Endothelial cell of umbilical vein (primary cell): Measurements from ENCODE around the gene TM9SF2. TPM values are rescaled to one million over a fixed set of nuclear protein-coding genes. Genes with fewer than 3 reads are reported as not detected.

Source experiments
- BruUV-seq: library from RNA; stranded (reverse); fragments of 400-500 nt; replicated peaks from 2 replicates; lab custom pipeline; 2021; lab: Mats Ljungman, UMichigan
- CTCF ChIA-PET: fragments of 300-600, 350-600 bp; sonication (Branson Sonifier 250); formaldehyde crosslinking; loops from one replicate; lab custom pipeline; 2021; ENCODE audit warnings: antibody characterized with exemption, inconsistent platforms; lab: Charles Lee
- POLR2A ChIA-PET: fragments of 300-600, 350-600 bp; sonication (Branson Sonifier 250); formaldehyde crosslinking; loops from one replicate; lab custom pipeline; 2021; ENCODE audit warnings: antibody characterized with exemption, inconsistent platforms; lab: Charles Lee
- DNase-seq: peaks from one replicate; pipeline ENCODE4 v3.0.0-alpha.2; 2011; ENCODE audit warnings: low read depth, low spot score
- FAIRE-seq: peaks from 2 replicates; lab custom pipeline; 2011; peaks lifted over from hg19 to GRCh38; lab: Jason Lieb, UNC
- H2AFZ ChIP-seq: 2 replicates; pipeline ENCODE4 v1.6.0; 2012; ENCODE audit warnings: low read depth, low read length, control low read depth, inconsistent platforms
- H3K27ac ChIP-seq: 2 replicates; pipeline ENCODE4 v1.5.1; 2011; ENCODE audit warnings: low read depth, mild to moderate bottlenecking, control low read depth, low read length, moderate library complexity; ENCODE audit not compliant: insufficient read depth
- H3K27me3 ChIP-seq, 2 experiments: 2 replicates each; pipeline versions ENCODE4 v1.6.0 to v1.6.1; 2011; ENCODE audit warnings: low read length in 2 of 2, mixed read lengths in 1 of 2; ENCODE audit not compliant: control insufficient read depth in 2 of 2, insufficient read depth in 2 of 2
- H3K36me3 ChIP-seq, 2 experiments: 2 replicates in 1 of 2; 3 replicates in 1 of 2; pipeline ENCODE4 v1.5.1; 2011; ENCODE audit warnings: low read length in 2 of 2, mild to moderate bottlenecking in 1 of 2, moderate library complexity in 1 of 2; ENCODE audit not compliant: control insufficient read depth in 2 of 2, insufficient read depth in 2 of 2; ENCODE audit errors: extremely low read depth in 1 of 2
- H3K4me1 ChIP-seq: 3 replicates; pipeline ENCODE4 v1.5.1; 2011; ENCODE audit warnings: mild to moderate bottlenecking, low read length; ENCODE audit not compliant: control insufficient read depth, insufficient read depth; ENCODE audit errors: extremely low read depth
- H3K4me2 ChIP-seq: 2 replicates; pipeline ENCODE4 v1.6.1; 2011; ENCODE audit warnings: low read length, control low read depth, mixed read lengths; ENCODE audit not compliant: insufficient read depth
- H3K4me3 ChIP-seq, 3 experiments: fragments of 200-600 bp in 1 of 3; sonication (generic), shearing (Covaris generic) in 1 of 3; replicated peaks in 1 of 3; 2 replicates each; pipeline ENCODE4 v1.5.1; 2011 to 2016; ENCODE audit warnings: control low read depth in 3 of 3, low read length in 3 of 3, mild to moderate bottlenecking in 2 of 3, inconsistent platforms in 1 of 3, low read depth in 1 of 3, moderate library complexity in 1 of 3; ENCODE audit not compliant: insufficient read depth in 1 of 3
- H3K79me2 ChIP-seq: 2 replicates; pipeline ENCODE4 v1.6.0; 2012; ENCODE audit warnings: low read length, inconsistent platforms; ENCODE audit not compliant: control insufficient read depth, insufficient read depth
- H3K9ac ChIP-seq: replicated peaks from 2 replicates; pipeline ENCODE3; 2011; ENCODE audit warnings: low read length, control low read depth; ENCODE audit not compliant: insufficient read depth; ENCODE audit errors: extremely low read depth
- H3K9me1 ChIP-seq: replicated peaks from 3 replicates; pipeline ENCODE4 v1.6.0; 2011; ENCODE audit warnings: mild to moderate bottlenecking, low read length; ENCODE audit not compliant: control insufficient read depth, insufficient read depth; ENCODE audit errors: extremely low read depth
- H3K9me3 ChIP-seq: replicated peaks from 2 replicates; pipeline ENCODE4 v1.5.1; 2012; ENCODE audit warnings: low read length, inconsistent platforms; ENCODE audit not compliant: control insufficient read depth, insufficient read depth
- H4K20me1 ChIP-seq: replicated peaks from 2 replicates; pipeline ENCODE3; 2011; ENCODE audit warnings: mild to moderate bottlenecking, low read length; ENCODE audit not compliant: control insufficient read depth, insufficient read depth; ENCODE audit errors: extremely low read depth
- CTCF ChIP-seq, 2 donors: IDR thresholded peaks; 1 replicate in 1 of 2; 2 replicates in 1 of 2; pipeline ENCODE4 v1.5.1; 2011; ENCODE audit warnings: low read length in 2 of 2, mild to moderate bottlenecking in 2 of 2, moderate library complexity in 2 of 2, control low read depth in 1 of 2, inconsistent platforms in 1 of 2, low read depth in 1 of 2; ENCODE audit not compliant: insufficient read depth in 1 of 2; ENCODE audit errors: extremely low read depth in 1 of 2
- EZH2 ChIP-seq: IDR thresholded peaks from 2 replicates; pipeline ENCODE4 v1.6.1; 2012; ENCODE audit warnings: borderline replicate concordance, low read depth, mild to moderate bottlenecking, moderate library complexity, low read length, inconsistent platforms; ENCODE audit not compliant: severe bottlenecking
- FOS ChIP-seq: IDR thresholded peaks from 2 replicates; pipeline ENCODE4 v1.6.1; 2011; ENCODE audit warnings: mild to moderate bottlenecking, low read length, moderate library complexity, borderline replicate concordance; ENCODE audit not compliant: insufficient read depth
- GATA2 ChIP-seq: IDR thresholded peaks from 2 replicates; pipeline ENCODE4 v1.7.0; 2011; ENCODE audit warnings: low read depth, mild to moderate bottlenecking, moderate library complexity, mixed read lengths, low read length; ENCODE audit not compliant: insufficient read length, insufficient read depth
- JUN ChIP-seq: IDR thresholded peaks from 2 replicates; pipeline ENCODE4 v1.6.1; 2011; ENCODE audit warnings: borderline replicate concordance, low read depth; ENCODE audit not compliant: insufficient read length, insufficient read depth
- MAX ChIP-seq: IDR thresholded peaks from 2 replicates; pipeline ENCODE4 v1.6.1; 2011; ENCODE audit not compliant: insufficient read depth, insufficient read length
- MYC ChIP-seq: IDR thresholded peaks from one replicate; pipeline ENCODE4 v1.6.1; 2011; ENCODE audit warnings: mild to moderate bottlenecking, low read depth, low read length
- POLR2A ChIP-seq: IDR thresholded peaks from 2 replicates; pipeline ENCODE4 v1.6.1; 2012; ENCODE audit warnings: low read depth, mild to moderate bottlenecking, control low read depth, low read length
- POLR2AphosphoS5 ChIP-seq: IDR thresholded peaks from 2 replicates; pipeline ENCODE4 v1.6.1; 2012; ENCODE audit warnings: low read depth, mild to moderate bottlenecking, control low read depth, low read length, moderate library complexity; ENCODE audit not compliant: insufficient read depth
- dilution Hi-C: fragments of 300-500 bp; cut with MboI; formaldehyde crosslinking; loops from one replicate; pipeline ENCODE4 v1.15.0; 2019; ENCODE audit warnings: low sequenced_read_pairs; ENCODE audit not compliant: extremely low pct_ligation_motif_present
- intact Hi-C: fragments of 100-400 bp; cut with micrococcal nuclease; formaldehyde crosslinking; loops from one replicate; pipeline ENCODE4 v1.10.0; 2022
- polyA plus RNA-seq, 4 experiments: library from polyadenylated mRNA; depleted of rRNA in 3 of 4; stranded (reverse) in 3 of 4; unstranded in 1 of 4; fragments of >200 nt; gene quantifications; 2 replicates each; pipeline versions ENCODE4 v1.2.1 to v1.2.3, GENCODE V29; 2011 to 2012; ENCODE audit warnings: missing spikeins in 1 of 4
- total RNA-seq: library from RNA; stranded (reverse); gene quantifications from 2 replicates; pipeline ENCODE4 v1.2.3, GENCODE V29; 2021

The TM9SF2 gene
- total and polyA plus RNA-seq, 2 donors (not counting 3 experiments of a cell fraction or from before 2014, with no cell fraction given): 76.0 to 90.0 TPM

GRCh38 chr13:99563404-99563803, 62.1 kb downstream of the TM9SF2 start:
- intact Hi-C loops: no loop called here
- POLR2A ChIA-PET: no interaction called here
- no peaks in the 10 kb centered on the region for H3K27me3 ChIP-seq
- H3K79me2 ChIP-seq: no peaks in the 10 kb centered on the region
- no peak for TF ChIP-seq POLR2AphosphoS5
- no peak for TF ChIP-seq MYC
- no peak for TF ChIP-seq CTCF (IDR thresholded peaks at IDR 0.05; ENCODE audit: extremely low read depth in 1 of 2, insufficient read depth in 1 of 2, low read depth in 1 of 2, low read length in 2 of 2)
- TF ChIP-seq GATA2: no peak
- TF ChIP-seq JUN: no peak
- TF ChIP-seq EZH2: no peak
- no peak for TF ChIP-seq POLR2A
- no peak for TF ChIP-seq FOS
- TF ChIP-seq MAX: no peak
- no peak for DNase-seq
- FAIRE-seq: no peak
- H2AFZ ChIP-seq: no peak overlapping the region
- CTCF ChIA-PET: interaction anchor here (1.7 kb wide), 1 partner anchor 15 kb away, joined by 7 read pairs; no protein-coding TSS in a partner anchor
- no peaks in the 10 kb centered on the region for H4K20me1 ChIP-seq
- no peaks in the 10 kb centered on the region for H3K4me1 ChIP-seq
- no peaks in the 10 kb centered on the region for H3K9me3 ChIP-seq
- H3K4me3 ChIP-seq: no peak overlapping the region
- BruUV-seq: no TSS peak
- H3K9me1 ChIP-seq: no peaks in the 10 kb centered on the region
- no peak overlapping the region for H3K9ac ChIP-seq
- dilution Hi-C loops: no loop called here
- peaks cover 0 to 1% of the 10 kb centered on the region in 2 experiments for H3K36me3 ChIP-seq
- H3K27ac ChIP-seq: no peak overlapping the region
- no peak overlapping the region for H3K4me2 ChIP-seq
